Measurements from ENCODE around the gene PBX1.
A peak's percentile ranks its signal among the peaks of the same experiment; 100 is the strongest.

Gene PBX1

GRCh38 chr1:164608651-164609057 is 49.7 kb downstream of the PBX1 start:
- Histone ChIP-seq H3K9me3 (ENCODE audit: control insufficient read depth in 1 of 2, low read length in 2 of 2) (no peaks in the 10 kb centered on the region), H3K4me3 (ENCODE audit: low read depth in 1 of 2, low read length in 2 of 2) (no peak overlapping the region), H3K36me3 (ENCODE audit: control insufficient read depth in 1 of 2, insufficient read depth in 2 of 2, low read length in 2 of 2) (no peaks in the 10 kb centered on the region), H3K4me1 (ENCODE audit: control insufficient read depth in 1 of 2, insufficient read depth in 2 of 2, low read length in 2 of 2) (peaks cover 13 to 73% of the 10 kb centered on the region in 2 donors), H3K27me3 (ENCODE audit: low read depth, low read length) (no peaks in the 10 kb centered on the region), H3K27ac (ENCODE audit: low read length) (no peak overlapping the region)

GRCh38 chr1:164609089-164609488 is 50.1 kb downstream of the PBX1 start:
- peaks cover 17 to 76% of the 10 kb centered on the region in 2 donors for H3K4me1 ChIP-seq (ENCODE audit: control insufficient read depth in 1 of 2, insufficient read depth in 2 of 2, low read length in 2 of 2)
- no peaks in the 10 kb centered on the region for H3K36me3 ChIP-seq (ENCODE audit: control insufficient read depth in 1 of 2, insufficient read depth in 2 of 2, low read length in 2 of 2)
- H3K9me3 ChIP-seq (ENCODE audit: control insufficient read depth in 1 of 2, low read length in 2 of 2), result no peaks in the 10 kb centered on the region
- H3K4me3 ChIP-seq (ENCODE audit: low read depth in 1 of 2, low read length in 2 of 2), result no peak overlapping the region
- no peak overlapping the region for H3K27ac ChIP-seq (ENCODE audit: low read length)
- H3K27me3 ChIP-seq (ENCODE audit: low read depth, low read length), result no peaks in the 10 kb centered on the region

DNA sequence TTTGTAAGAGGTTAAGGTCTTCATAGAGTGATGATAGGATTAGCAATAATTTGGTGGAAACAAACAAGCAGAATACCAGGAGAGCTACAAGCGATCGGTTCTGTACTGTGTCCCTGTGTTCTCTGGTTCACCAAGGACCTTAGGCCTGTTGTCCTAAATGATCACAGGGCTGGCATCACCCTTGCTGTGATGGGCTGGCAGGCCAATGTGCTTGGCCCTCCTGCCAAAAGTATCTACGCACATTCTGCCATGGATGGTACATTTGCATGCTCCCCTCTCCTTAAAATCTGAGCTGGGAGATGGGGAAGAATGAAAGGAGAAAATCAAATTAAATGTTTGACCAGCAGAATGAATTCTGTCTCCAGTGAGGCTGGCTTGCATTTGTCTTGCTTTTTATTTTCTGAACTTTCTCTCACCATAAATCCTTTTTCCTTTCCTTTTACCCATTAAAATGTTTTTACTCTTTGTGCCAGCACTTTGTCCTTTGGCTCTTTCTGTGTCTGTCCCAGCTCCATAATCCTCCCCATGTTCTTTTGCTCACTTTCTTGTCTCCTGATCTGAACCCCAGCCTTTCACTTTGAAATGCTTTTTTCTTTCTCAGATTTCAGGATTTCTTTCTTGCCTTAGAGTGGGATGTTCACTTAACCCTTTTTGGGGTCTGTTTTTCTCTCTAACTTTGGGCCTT is 51.7 kb downstream of the PBX1 start:
- Histone ChIP-seq H3K4me3 (ENCODE audit: low read depth in 1 of 2, low read length in 2 of 2) (no peak overlapping the region), H3K27me3 (ENCODE audit: low read depth, low read length) (no peaks in the 10 kb centered on the region), H3K4me1 (ENCODE audit: control insufficient read depth in 1 of 2, insufficient read depth in 2 of 2, low read length in 2 of 2) (peaks cover 17 to 73% of the 10 kb centered on the region in 2 donors), H3K27ac (ENCODE audit: low read length) (no peak overlapping the region), H3K9me3 (ENCODE audit: control insufficient read depth in 1 of 2, low read length in 2 of 2) (no peaks in the 10 kb centered on the region), H3K36me3 (ENCODE audit: control insufficient read depth in 1 of 2, insufficient read depth in 2 of 2, low read length in 2 of 2) (no peaks in the 10 kb centered on the region)

- no peaks in the 10 kb centered on the region for H3K27me3 ChIP-seq (ENCODE audit: low read depth, low read length)
- peaks cover 19 to 77% of the 10 kb centered on the region in 2 donors for H3K4me1 ChIP-seq (ENCODE audit: control insufficient read depth in 1 of 2, insufficient read depth in 2 of 2, low read length in 2 of 2)
- no peaks in the 10 kb centered on the region for H3K9me3 ChIP-seq (ENCODE audit: control insufficient read depth in 1 of 2, low read length in 2 of 2)
- H3K27ac ChIP-seq (ENCODE audit: low read length), result no peak overlapping the region
- no peak overlapping the region for H3K4me3 ChIP-seq (ENCODE audit: low read depth in 1 of 2, low read length in 2 of 2)
- H3K36me3 ChIP-seq (ENCODE audit: control insufficient read depth in 1 of 2, insufficient read depth in 2 of 2, low read length in 2 of 2), result no peaks in the 10 kb centered on the region
These were observed 53.0 kb downstream of the PBX1 start for GRCh38 chr1:164611754-164612642.

DNA sequence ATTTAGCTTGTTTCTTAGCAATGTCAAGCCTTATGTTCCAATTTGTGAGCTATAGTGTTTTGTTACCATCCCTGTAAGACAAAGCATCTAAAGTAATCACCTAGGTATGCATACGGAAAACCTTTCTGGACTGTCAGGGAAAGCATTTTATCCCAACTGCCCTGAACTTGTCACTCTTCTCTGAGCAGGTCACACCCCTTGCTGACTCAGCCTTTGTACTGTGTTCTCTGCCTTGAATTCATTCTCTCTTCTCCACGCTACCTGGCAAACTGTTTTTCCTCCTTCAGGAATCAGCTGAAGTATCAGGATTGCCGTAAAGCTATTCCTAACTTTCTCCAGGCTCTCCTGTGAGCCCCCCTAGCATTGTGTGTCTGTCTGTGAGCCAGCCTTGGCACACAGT is 54.2 kb downstream of the PBX1 start:
- Histone ChIP-seq H3K36me3 (ENCODE audit: control insufficient read depth in 1 of 2, insufficient read depth in 2 of 2, low read length in 2 of 2) (no peaks in the 10 kb centered on the region), H3K9me3 (ENCODE audit: control insufficient read depth in 1 of 2, low read length in 2 of 2) (no peaks in the 10 kb centered on the region), H3K4me1 (ENCODE audit: control insufficient read depth in 1 of 2, insufficient read depth in 2 of 2, low read length in 2 of 2) (peaks cover 19 to 77% of the 10 kb centered on the region in 2 donors), H3K27me3 (ENCODE audit: low read depth, low read length) (no peaks in the 10 kb centered on the region), H3K27ac (ENCODE audit: low read length) (peak overlapping the region; percentile 62), H3K4me3 (ENCODE audit: low read depth in 1 of 2, low read length in 2 of 2) (no peak overlapping the region)

- Histone ChIP-seq H3K4me3 (ENCODE audit: low read depth in 1 of 2, low read length in 2 of 2) (no peak overlapping the region), H3K9me3 (ENCODE audit: control insufficient read depth in 1 of 2, low read length in 2 of 2) (no peaks in the 10 kb centered on the region), H3K27ac (ENCODE audit: low read length) (no peak overlapping the region), H3K4me1 (ENCODE audit: control insufficient read depth in 1 of 2, insufficient read depth in 2 of 2, low read length in 2 of 2) (peaks cover 23 to 79% of the 10 kb centered on the region in 2 donors), H3K36me3 (ENCODE audit: control insufficient read depth in 1 of 2, insufficient read depth in 2 of 2, low read length in 2 of 2) (no peaks in the 10 kb centered on the region), H3K27me3 (ENCODE audit: low read depth, low read length) (no peaks in the 10 kb centered on the region)
These were observed 55.3 kb downstream of the PBX1 start for GRCh38 chr1:164614316-164614715.

DNA sequence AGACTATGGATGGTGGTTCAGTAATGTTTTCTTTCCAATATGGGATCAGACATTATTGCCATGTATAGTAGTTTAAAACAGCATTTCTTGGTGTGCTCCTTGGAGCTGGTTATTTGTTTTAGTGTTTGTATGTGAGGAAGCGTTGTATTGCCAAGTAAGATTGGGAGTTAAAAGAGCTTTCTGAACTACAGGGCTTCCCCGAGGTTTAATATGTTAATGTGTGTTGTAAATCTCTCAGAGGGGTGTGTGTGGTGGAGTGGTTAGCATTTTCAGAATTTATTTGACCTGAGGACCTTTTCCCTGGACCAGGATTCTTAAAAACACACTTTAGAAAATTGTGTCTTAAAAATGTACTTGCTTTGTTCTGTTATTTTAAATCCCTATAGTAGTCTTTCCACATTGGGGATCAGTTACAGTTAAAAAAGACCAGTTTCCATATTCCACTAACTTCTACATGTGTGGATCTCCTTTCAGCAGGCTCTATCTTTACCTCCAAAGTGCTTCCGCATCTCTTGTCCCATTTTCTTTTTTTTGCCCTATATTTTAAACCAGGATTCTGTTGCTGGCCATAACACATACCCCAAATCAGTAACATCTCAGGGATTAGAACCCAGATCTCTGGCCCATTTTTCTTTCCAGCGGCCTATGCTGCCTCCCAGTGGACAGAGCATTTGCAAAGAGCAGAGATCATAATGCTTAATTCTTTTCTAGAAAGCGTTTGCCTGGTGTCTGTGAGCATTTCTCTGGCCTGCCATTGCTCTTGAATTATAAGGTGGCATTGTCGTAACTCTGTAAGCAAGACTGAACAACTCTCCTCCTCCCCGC is 58.6 kb downstream of the PBX1 start:
- Histone ChIP-seq H3K36me3 (ENCODE audit: control insufficient read depth in 1 of 2, insufficient read depth in 2 of 2, low read length in 2 of 2) (no peaks in the 10 kb centered on the region), H3K9me3 (ENCODE audit: control insufficient read depth in 1 of 2, low read length in 2 of 2) (no peaks in the 10 kb centered on the region), H3K27me3 (ENCODE audit: low read depth, low read length) (no peaks in the 10 kb centered on the region), H3K4me3 (ENCODE audit: low read depth in 1 of 2, low read length in 2 of 2) (no peak overlapping the region), H3K27ac (ENCODE audit: low read length) (no peak overlapping the region), H3K4me1 (ENCODE audit: control insufficient read depth in 1 of 2, insufficient read depth in 2 of 2, low read length in 2 of 2) (peaks cover 29 to 70% of the 10 kb centered on the region in 2 donors)

- Histone ChIP-seq H3K27ac (ENCODE audit: low read length) (no peak overlapping the region), H3K36me3 (ENCODE audit: control insufficient read depth in 1 of 2, insufficient read depth in 2 of 2, low read length in 2 of 2) (no peaks in the 10 kb centered on the region), H3K4me1 (ENCODE audit: control insufficient read depth in 1 of 2, insufficient read depth in 2 of 2, low read length in 2 of 2) (peaks cover 26 to 71% of the 10 kb centered on the region in 2 donors), H3K9me3 (ENCODE audit: control insufficient read depth in 1 of 2, low read length in 2 of 2) (no peaks in the 10 kb centered on the region), H3K27me3 (ENCODE audit: low read depth, low read length) (no peaks in the 10 kb centered on the region), H3K4me3 (ENCODE audit: low read depth in 1 of 2, low read length in 2 of 2) (no peak overlapping the region)
These were observed 59.2 kb downstream of the PBX1 start for GRCh38 chr1:164618202-164618564.

- no peaks in the 10 kb centered on the region for H3K27me3 ChIP-seq (ENCODE audit: low read depth, low read length)
- no peaks in the 10 kb centered on the region for H3K36me3 ChIP-seq (ENCODE audit: control insufficient read depth in 1 of 2, insufficient read depth in 2 of 2, low read length in 2 of 2)
- no peak overlapping the region for H3K27ac ChIP-seq (ENCODE audit: low read length)
- peaks cover 24 to 70% of the 10 kb centered on the region in 2 donors for H3K4me1 ChIP-seq (ENCODE audit: control insufficient read depth in 1 of 2, insufficient read depth in 2 of 2, low read length in 2 of 2)
- no peaks in the 10 kb centered on the region for H3K9me3 ChIP-seq (ENCODE audit: control insufficient read depth in 1 of 2, low read length in 2 of 2)
- no peak overlapping the region for H3K4me3 ChIP-seq (ENCODE audit: low read depth in 1 of 2, low read length in 2 of 2)
These were observed 60.2 kb downstream of the PBX1 start for GRCh38 chr1:164619006-164619784.

GRCh38 chr1:164622068-164622845 is 63.3 kb downstream of the PBX1 start:
- Histone ChIP-seq H3K27me3 (ENCODE audit: low read depth, low read length) (no peaks in the 10 kb centered on the region), H3K9me3 (ENCODE audit: control insufficient read depth in 1 of 2, low read length in 2 of 2) (no peaks in the 10 kb centered on the region), H3K4me3 (ENCODE audit: low read depth in 1 of 2, low read length in 2 of 2) (peak overlapping the region in 1 of 2 donors; percentile 12), H3K36me3 (ENCODE audit: control insufficient read depth in 1 of 2, insufficient read depth in 2 of 2, low read length in 2 of 2) (no peaks in the 10 kb centered on the region), H3K27ac (ENCODE audit: low read length) (peak overlapping the region; percentile 35), H3K4me1 (ENCODE audit: control insufficient read depth in 1 of 2, insufficient read depth in 2 of 2, low read length in 2 of 2) (peaks cover 26 to 62% of the 10 kb centered on the region in 2 donors)
